VCaP (cell line): ENCODE results near the gene BBS5.
"Not testable (repeated sequence)": the region's sequence is repeated elsewhere in the genome, so short reads cannot be mapped to it uniquely, and the experiment has no call there.

Experiments used
- H3K27ac ChIP-seq: fragments of 450-650 bp; 2 replicates; pipeline ENCODE4 v1.5.1; 2017
- CTCF ChIP-seq: fragments of 450-650 bp; conservative IDR thresholded peaks from 2 replicates; pipeline ENCODE4 v1.5.1; 2017; ENCODE audit warnings: mild to moderate bottlenecking, moderate library complexity

BBS5 gene

DNA sequence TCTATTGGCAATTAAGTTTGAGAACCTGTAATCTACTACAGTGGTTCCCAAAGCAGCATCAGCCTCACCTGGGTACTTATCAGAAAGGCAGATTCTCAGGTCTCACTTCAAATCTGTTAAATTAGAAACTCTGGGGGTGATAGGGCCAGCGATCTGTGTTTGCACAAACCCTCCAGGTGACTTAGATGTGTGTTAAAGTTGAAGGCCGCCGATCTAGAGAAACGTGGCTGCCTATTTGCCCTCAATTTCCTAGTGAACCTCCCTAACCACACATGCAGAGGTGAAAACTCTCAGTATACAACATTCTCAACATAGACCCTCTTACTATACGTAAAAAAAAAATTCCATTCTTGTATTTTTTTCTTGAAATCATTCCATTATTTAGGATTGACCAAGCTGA lies 44.4 kb downstream of the BBS5 start:
- TF ChIP-seq CTCF, result no peak

DNA sequence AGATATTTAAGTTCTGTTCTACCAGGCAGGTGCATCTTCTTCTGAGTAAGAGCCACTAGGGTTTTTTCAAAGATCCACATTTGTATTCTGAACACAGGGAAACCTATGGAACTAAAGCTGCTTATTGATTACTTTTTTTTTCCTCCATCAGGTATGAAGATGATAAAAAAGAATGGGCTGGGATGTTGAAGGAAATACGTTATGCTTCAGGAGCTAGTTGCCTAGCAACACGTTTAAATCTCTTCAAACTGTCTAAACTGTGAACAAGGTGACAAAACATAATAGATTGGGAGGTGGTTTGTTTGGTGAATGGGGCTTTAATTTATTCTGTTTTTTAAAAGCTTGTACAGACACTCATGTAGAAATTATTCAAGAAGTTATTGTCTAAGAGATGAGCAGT lies 46.1 kb downstream of the BBS5 start:
- H3K27ac ChIP-seq, result no peak overlapping the region
- no peak for TF ChIP-seq CTCF

More for the DNA sequence above, 44.4 kb downstream of the BBS5 start:
- H3K27ac ChIP-seq, result no peak overlapping the region

GRCh38 chr2:169526451-169526850 lies 47.2 kb downstream of the BBS5 start:
- no peak for TF ChIP-seq CTCF
- no peak overlapping the region for H3K27ac ChIP-seq

- no peak overlapping the region for H3K27ac ChIP-seq
- TF ChIP-seq CTCF, result peak; percentile 87
Measured at GRCh38 chr2:169528271-169528701, 49.0 kb downstream of the BBS5 start.

- H3K27ac ChIP-seq, result not testable (repeated sequence)
Measured at GRCh38 chr2:169539460-169539859, 60.2 kb downstream of the BBS5 start.

DNA sequence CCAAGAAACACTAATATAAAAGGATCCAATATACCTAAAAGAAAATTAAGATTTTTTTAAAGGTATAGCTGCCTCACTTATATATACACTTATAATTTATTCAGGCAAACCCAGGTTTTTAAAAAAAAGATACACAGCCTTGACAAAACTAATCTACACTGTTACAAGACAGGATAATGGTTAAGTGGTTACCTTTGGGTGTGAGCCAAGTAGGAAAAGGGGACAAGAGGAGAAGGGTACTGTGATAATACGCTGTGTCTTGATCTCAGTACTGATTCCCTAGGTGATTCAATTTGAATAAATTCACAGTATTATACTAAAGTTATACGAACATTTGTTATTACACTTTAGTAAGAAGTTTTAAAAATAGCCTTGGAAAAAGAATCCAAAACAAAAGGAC lies 60.9 kb downstream of the BBS5 start:
- TF ChIP-seq CTCF, result no peak
- no peak overlapping the region for H3K27ac ChIP-seq

- no peak overlapping the region for H3K27ac ChIP-seq
- no peak for TF ChIP-seq CTCF
Measured at GRCh38 chr2:169542433-169542832, 63.1 kb downstream of the BBS5 start.

GRCh38 chr2:169546756-169547155 lies 67.5 kb downstream of the BBS5 start:
- H3K27ac ChIP-seq, result no peak overlapping the region
- no peak for TF ChIP-seq CTCF
